Measurements from ENCODE around the gene KCNC2.

KCNC2 gene

GRCh38 chr12:75048767-75049166, 160.9 kb downstream of the KCNC2 start:
- Histone ChIP-seq H3K4me1 (ENCODE audit: control insufficient read depth, insufficient read depth, low read length) (no peaks in the 10 kb centered on the region), H3K9ac (ENCODE audit: low read depth, low read length) (no peak overlapping the region), H3K36me3 (ENCODE audit: insufficient read depth, low read length) (no peaks in the 10 kb centered on the region), H3K4me3 (ENCODE audit: low read length) (no peak overlapping the region), H3K27me3 (ENCODE audit: control insufficient read depth, insufficient read depth, low read length) (no peaks in the 10 kb centered on the region), H3K9me3 (replicated peaks; ENCODE audit: low read length) (no peaks in the 10 kb centered on the region), H3K4me2 (ENCODE audit: low read length) (no peak overlapping the region)

DNA sequence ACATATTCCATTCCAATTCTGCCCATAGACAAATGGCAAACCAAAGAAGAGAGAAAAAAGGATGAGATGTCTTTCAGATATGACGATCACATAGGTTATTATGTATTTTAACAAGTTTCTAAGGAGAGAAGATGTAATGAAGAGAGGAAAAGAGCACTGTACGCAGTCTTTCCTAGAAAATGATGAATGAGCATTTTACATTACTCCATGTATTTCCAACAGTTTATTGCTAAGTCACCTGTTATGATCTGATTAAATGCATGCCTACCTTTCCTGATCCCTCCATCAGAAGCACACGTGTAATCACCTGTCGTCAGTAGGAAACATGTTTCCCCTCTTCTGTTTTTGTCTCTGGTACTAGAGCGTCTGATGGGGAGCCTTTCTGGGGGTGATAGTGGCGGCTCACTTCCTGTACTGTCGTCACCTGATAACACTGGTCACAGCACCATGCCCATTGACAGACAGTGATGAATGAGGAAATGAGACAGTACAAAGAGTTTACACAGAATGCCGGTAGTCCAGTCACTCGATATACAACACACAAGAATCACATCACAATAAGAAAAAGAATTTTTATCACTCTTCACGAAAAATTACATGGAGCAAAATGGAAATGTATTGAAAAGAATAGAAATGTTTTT, 161.6 kb downstream of the KCNC2 start:
- no peaks in the 10 kb centered on the region for H3K36me3 ChIP-seq (ENCODE audit: insufficient read depth, low read length)
- H3K27me3 ChIP-seq (ENCODE audit: control insufficient read depth, insufficient read depth, low read length): no peaks in the 10 kb centered on the region
- H3K4me2 ChIP-seq (ENCODE audit: low read length): no peak overlapping the region
- H3K9me3 ChIP-seq (replicated peaks; ENCODE audit: low read length): no peaks in the 10 kb centered on the region
- H3K4me1 ChIP-seq (ENCODE audit: control insufficient read depth, insufficient read depth, low read length): no peaks in the 10 kb centered on the region
- no peak overlapping the region for H3K9ac ChIP-seq (ENCODE audit: low read depth, low read length)
- H3K4me3 ChIP-seq (ENCODE audit: low read length): no peak overlapping the region

GRCh38 chr12:75042125-75042524, 167.5 kb downstream of the KCNC2 start:
- H3K4me1 ChIP-seq (ENCODE audit: control insufficient read depth, insufficient read depth, low read length): no peaks in the 10 kb centered on the region
- H3K9me3 ChIP-seq (replicated peaks; ENCODE audit: low read length): no peaks in the 10 kb centered on the region
- no peak overlapping the region for H3K9ac ChIP-seq (ENCODE audit: low read depth, low read length)
- H3K4me3 ChIP-seq (ENCODE audit: low read length): no peak overlapping the region
- no peaks in the 10 kb centered on the region for H3K27me3 ChIP-seq (ENCODE audit: control insufficient read depth, insufficient read depth, low read length)
- no peak overlapping the region for H3K4me2 ChIP-seq (ENCODE audit: low read length)
- no peaks in the 10 kb centered on the region for H3K36me3 ChIP-seq (ENCODE audit: insufficient read depth, low read length)

- Histone ChIP-seq H3K4me2 (ENCODE audit: low read length) (no peak overlapping the region), H3K9me3 (replicated peaks; ENCODE audit: low read length) (no peaks in the 10 kb centered on the region), H3K4me1 (ENCODE audit: control insufficient read depth, insufficient read depth, low read length) (no peaks in the 10 kb centered on the region), H3K9ac (ENCODE audit: low read depth, low read length) (no peak overlapping the region), H3K4me3 (ENCODE audit: low read length) (no peak overlapping the region), H3K36me3 (ENCODE audit: insufficient read depth, low read length) (no peaks in the 10 kb centered on the region), H3K27me3 (ENCODE audit: control insufficient read depth, insufficient read depth, low read length) (no peaks in the 10 kb centered on the region)
Observed at GRCh38 chr12:75041472-75041871, 168.2 kb downstream of the KCNC2 start.

DNA sequence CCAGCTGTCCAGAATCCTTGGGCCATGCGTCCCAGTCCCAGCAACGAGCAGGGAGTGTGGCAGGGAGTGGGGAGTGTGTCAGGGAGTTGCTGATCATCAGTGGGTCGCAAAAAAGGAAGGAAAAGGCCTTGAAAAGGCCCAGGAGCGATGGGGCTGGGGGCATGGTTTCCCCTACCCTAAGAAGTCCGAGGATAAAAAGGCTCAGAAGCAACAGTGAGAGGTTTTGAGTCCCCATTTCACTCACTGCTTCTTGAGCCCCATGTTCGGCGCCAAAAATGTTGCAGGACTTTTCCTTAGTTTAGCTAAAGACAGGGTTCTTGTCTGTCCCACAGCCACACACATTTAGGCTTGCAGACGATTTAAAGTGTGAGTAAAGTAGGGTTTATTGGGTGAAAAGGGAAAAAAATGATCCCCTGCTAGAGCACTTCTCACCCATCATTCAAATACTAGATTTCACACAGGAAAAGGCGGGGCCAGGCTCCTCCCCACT, 189.5 kb downstream of the KCNC2 start:
- H3K4me1 ChIP-seq (ENCODE audit: control insufficient read depth, insufficient read depth, low read length): no peaks in the 10 kb centered on the region
- peaks cover 7% of the 10 kb centered on the region for H3K9me3 ChIP-seq (replicated peaks; ENCODE audit: low read length)
- no peaks in the 10 kb centered on the region for H3K36me3 ChIP-seq (ENCODE audit: insufficient read depth, low read length)
- no peak overlapping the region for H3K4me3 ChIP-seq (ENCODE audit: low read length)
- no peak overlapping the region for H3K4me2 ChIP-seq (ENCODE audit: low read length)
- no peaks in the 10 kb centered on the region for H3K27me3 ChIP-seq (ENCODE audit: control insufficient read depth, insufficient read depth, low read length)
- H3K9ac ChIP-seq (ENCODE audit: low read depth, low read length): no peak overlapping the region

DNA sequence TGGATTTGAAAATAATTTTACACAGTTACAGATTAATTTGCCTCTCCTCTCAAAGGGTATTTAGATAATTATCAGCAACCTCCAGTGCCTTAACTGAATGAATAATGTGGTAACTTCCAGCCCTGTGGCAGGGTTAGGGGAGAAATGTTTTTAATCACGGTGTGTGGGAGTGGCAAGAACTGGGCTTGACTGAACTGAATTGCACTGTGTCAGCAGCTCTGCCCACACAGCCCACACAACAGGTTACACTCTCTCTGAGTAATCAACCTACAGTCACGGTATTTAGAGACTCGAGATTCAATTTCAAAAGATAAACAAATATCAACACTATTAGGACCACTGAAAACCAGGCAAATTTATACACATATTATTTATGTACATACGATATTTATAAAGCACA, 198.5 kb downstream of the KCNC2 start:
- no peaks in the 10 kb centered on the region for H3K9me3 ChIP-seq (replicated peaks; ENCODE audit: low read length)
- no peak overlapping the region for H3K9ac ChIP-seq (ENCODE audit: low read depth, low read length)
- H3K36me3 ChIP-seq (ENCODE audit: insufficient read depth, low read length): no peaks in the 10 kb centered on the region
- H3K4me2 ChIP-seq (ENCODE audit: low read length): no peak overlapping the region
- no peaks in the 10 kb centered on the region for H3K4me1 ChIP-seq (ENCODE audit: control insufficient read depth, insufficient read depth, low read length)
- no peaks in the 10 kb centered on the region for H3K27me3 ChIP-seq (ENCODE audit: control insufficient read depth, insufficient read depth, low read length)
- no peak overlapping the region for H3K4me3 ChIP-seq (ENCODE audit: low read length)

GRCh38 chr12:75007133-75007532, 202.5 kb downstream of the KCNC2 start:
- H3K4me2 ChIP-seq (ENCODE audit: low read length): no peak overlapping the region
- H3K4me3 ChIP-seq (ENCODE audit: low read length): no peak overlapping the region
- no peaks in the 10 kb centered on the region for H3K9me3 ChIP-seq (replicated peaks; ENCODE audit: low read length)
- no peaks in the 10 kb centered on the region for H3K27me3 ChIP-seq (ENCODE audit: control insufficient read depth, insufficient read depth, low read length)
- no peaks in the 10 kb centered on the region for H3K36me3 ChIP-seq (ENCODE audit: insufficient read depth, low read length)
- H3K4me1 ChIP-seq (ENCODE audit: control insufficient read depth, insufficient read depth, low read length): no peaks in the 10 kb centered on the region
- no peak overlapping the region for H3K9ac ChIP-seq (ENCODE audit: low read depth, low read length)

DNA sequence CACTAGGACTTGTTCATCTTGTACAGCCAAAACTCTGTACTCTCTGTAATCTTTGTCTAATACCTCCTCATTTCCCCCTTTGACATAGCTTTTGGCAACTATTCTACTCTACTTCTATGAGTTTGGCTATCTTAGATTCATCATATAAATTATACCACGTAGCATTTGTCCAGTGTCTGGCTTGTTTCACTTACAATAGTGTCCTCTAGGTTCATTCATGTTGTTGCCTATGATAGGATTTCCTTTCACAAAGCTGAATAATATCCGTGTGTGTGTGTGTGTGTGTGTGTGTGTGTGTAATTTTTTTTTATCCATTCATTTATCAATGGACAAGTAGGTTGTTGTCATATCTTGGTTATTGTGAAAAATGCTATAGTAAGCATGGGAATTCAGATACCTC, 209.5 kb downstream of the KCNC2 start:
- H3K4me3 ChIP-seq (ENCODE audit: low read length): no peak overlapping the region
- H3K4me1 ChIP-seq (ENCODE audit: control insufficient read depth, insufficient read depth, low read length): no peaks in the 10 kb centered on the region
- H3K27me3 ChIP-seq (ENCODE audit: control insufficient read depth, insufficient read depth, low read length): no peaks in the 10 kb centered on the region
- no peak overlapping the region for H3K4me2 ChIP-seq (ENCODE audit: low read length)
- H3K9me3 ChIP-seq (replicated peaks; ENCODE audit: low read length): no peaks in the 10 kb centered on the region
- H3K9ac ChIP-seq (ENCODE audit: low read depth, low read length): no peak overlapping the region
- H3K36me3 ChIP-seq (ENCODE audit: insufficient read depth, low read length): no peaks in the 10 kb centered on the region

DNA sequence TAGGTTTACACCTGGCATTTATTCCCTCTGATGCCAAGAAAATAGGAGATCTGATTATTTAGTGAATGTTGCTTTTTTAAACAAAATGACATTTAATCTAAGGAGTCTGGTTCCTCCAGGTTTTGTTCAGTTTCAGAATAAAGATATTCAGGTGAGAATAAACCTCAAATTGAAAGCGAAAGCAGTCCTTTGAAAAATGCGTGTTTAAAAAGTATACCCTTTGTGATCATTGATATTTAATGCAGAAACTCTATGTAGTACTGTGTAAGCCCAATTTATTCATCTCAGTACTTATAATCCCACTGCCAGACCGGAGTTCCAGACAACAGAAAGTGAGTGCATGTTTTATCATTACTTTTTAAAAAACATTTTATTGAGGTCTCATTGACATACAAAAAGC, 210.2 kb downstream of the KCNC2 start:
- H3K4me3 ChIP-seq (ENCODE audit: low read length): no peak overlapping the region
- H3K9ac ChIP-seq (ENCODE audit: low read depth, low read length): no peak overlapping the region
- no peaks in the 10 kb centered on the region for H3K4me1 ChIP-seq (ENCODE audit: control insufficient read depth, insufficient read depth, low read length)
- no peaks in the 10 kb centered on the region for H3K36me3 ChIP-seq (ENCODE audit: insufficient read depth, low read length)
- no peaks in the 10 kb centered on the region for H3K9me3 ChIP-seq (replicated peaks; ENCODE audit: low read length)
- no peak overlapping the region for H3K4me2 ChIP-seq (ENCODE audit: low read length)
- H3K27me3 ChIP-seq (ENCODE audit: control insufficient read depth, insufficient read depth, low read length): no peaks in the 10 kb centered on the region
